HTR-8/SVneo (cell line): ENCODE data around the gene ATP6V1G3.
"Not testable (repeated sequence)": the region's sequence is repeated elsewhere in the genome, so short reads cannot be mapped to it uniquely, and the experiment has no call there.

Experiments used
- DNase-seq: peaks from one replicate; pipeline ENCODE4 v3.0.0; 2011; ENCODE audit warnings: low spot score, mixed read lengths; ENCODE audit not compliant: insufficient read length
- FAIRE-seq: peaks from 2 replicates; lab custom pipeline; 2011; peaks lifted over from hg19 to GRCh38; lab: Jason Lieb, UNC

The ATP6V1G3 gene

GRCh38 chr1:198540580-198540979 lies at the start of gene ATP6V1G3:
Gene ATP6V1G3, minus strand, starts transcription at chr1:198540680. Its CDS starts 30 bp downstream, at chr1:198540650.
- no peak for DNase-seq

GRCh38 chr1:198588845-198589244 lies 48.4 kb upstream of the ATP6V1G3 start:
- DNase-seq: no peak
- no peak for FAIRE-seq

More at GRCh38 chr1:198540580-198540979, at the start of gene ATP6V1G3:
- no peak for FAIRE-seq

- DNase-seq (no peak), FAIRE-seq (no peak)
These were observed 43.7 kb upstream of the ATP6V1G3 start for GRCh38 chr1:198584163-198584562.

- FAIRE-seq, DNase-seq: not testable (repeated sequence)
These were observed 42.8 kb upstream of the ATP6V1G3 start for GRCh38 chr1:198583209-198583802.

- DNase-seq: peak; percentile 36
- FAIRE-seq: no peak
These were observed 37.0 kb upstream of the ATP6V1G3 start for GRCh38 chr1:198577444-198577843.

- FAIRE-seq (no peak), DNase-seq (no peak)
These were observed 35.5 kb upstream of the ATP6V1G3 start for GRCh38 chr1:198575798-198576641.

GRCh38 chr1:198575292-198575691 lies 34.8 kb upstream of the ATP6V1G3 start:
- FAIRE-seq: no peak
- DNase-seq: no peak

- FAIRE-seq (no peak), DNase-seq (no peak)
These were observed 33.8 kb upstream of the ATP6V1G3 start for GRCh38 chr1:198574325-198574724.

GRCh38 chr1:198564716-198565115 lies 24.2 kb upstream of the ATP6V1G3 start:
- DNase-seq: no peak
- FAIRE-seq: no peak

- DNase-seq (no peak), FAIRE-seq (no peak)
These were observed 23.7 kb upstream of the ATP6V1G3 start for GRCh38 chr1:198564157-198564556.

GRCh38 chr1:198563583-198563982 lies 23.1 kb upstream of the ATP6V1G3 start:
- DNase-seq (peak; percentile 6), FAIRE-seq (no peak)

- FAIRE-seq (peak; percentile 62), DNase-seq (no peak)
These were observed 19.7 kb upstream of the ATP6V1G3 start for GRCh38 chr1:198560161-198560560.

- FAIRE-seq (no peak), DNase-seq (no peak)
These were observed 18.9 kb upstream of the ATP6V1G3 start for GRCh38 chr1:198559362-198559761.

GRCh38 chr1:198558402-198558801 lies 17.9 kb upstream of the ATP6V1G3 start:
- FAIRE-seq (no peak), DNase-seq (no peak)

GRCh38 chr1:198556971-198557370 lies 16.5 kb upstream of the ATP6V1G3 start:
- FAIRE-seq: no peak
- DNase-seq: no peak

GRCh38 chr1:198552668-198553416 lies 12.4 kb upstream of the ATP6V1G3 start:
- FAIRE-seq: no peak
- DNase-seq: no peak

- DNase-seq (no peak), FAIRE-seq (peak; percentile 48)
These were observed 10.6 kb upstream of the ATP6V1G3 start for GRCh38 chr1:198550941-198551524.

- FAIRE-seq (no peak), DNase-seq (no peak)
These were observed 9.4 kb upstream of the ATP6V1G3 start for GRCh38 chr1:198549866-198550265.

- no peak for FAIRE-seq
These were observed 8.4 kb upstream of the ATP6V1G3 start for GRCh38 chr1:198548890-198549289.

GRCh38 chr1:198545156-198545555 lies 4.7 kb upstream of the ATP6V1G3 start:
- DNase-seq: no peak
- FAIRE-seq: no peak

More at GRCh38 chr1:198548890-198549289, 8.4 kb upstream of the ATP6V1G3 start:
- no peak for DNase-seq
